ENCODE data around the gene LTBP1.

The LTBP1 gene

GRCh38 chr2:33209976-33210375, 263.2 kb downstream of the LTBP1 start:
- no peaks in the 10 kb centered on the region for H3K36me3 ChIP-seq (ENCODE audit: control insufficient read depth in 1 of 2, insufficient read depth in 2 of 2, low read length in 2 of 2)
- H3K9me3 ChIP-seq (ENCODE audit: control insufficient read depth in 1 of 2, low read length in 2 of 2), result no peaks in the 10 kb centered on the region
- H3K27me3 ChIP-seq (ENCODE audit: low read depth, low read length), result no peaks in the 10 kb centered on the region
- no peak overlapping the region for H3K4me3 ChIP-seq (ENCODE audit: low read depth in 1 of 2, low read length in 2 of 2)
- H3K27ac ChIP-seq (ENCODE audit: low read length), result peak overlapping the region; percentile 61
- peaks cover 10 to 16% of the 10 kb centered on the region in 2 donors for H3K4me1 ChIP-seq (ENCODE audit: control insufficient read depth in 1 of 2, insufficient read depth in 2 of 2, low read length in 2 of 2)

- H3K9me3 ChIP-seq (ENCODE audit: control insufficient read depth in 1 of 2, low read length in 2 of 2), result no peaks in the 10 kb centered on the region
- H3K27ac ChIP-seq (ENCODE audit: low read length), result peak overlapping the region; percentile 61
- no peaks in the 10 kb centered on the region for H3K36me3 ChIP-seq (ENCODE audit: control insufficient read depth in 1 of 2, insufficient read depth in 2 of 2, low read length in 2 of 2)
- no peak overlapping the region for H3K4me3 ChIP-seq (ENCODE audit: low read depth in 1 of 2, low read length in 2 of 2)
- H3K27me3 ChIP-seq (ENCODE audit: low read depth, low read length), result no peaks in the 10 kb centered on the region
- H3K4me1 ChIP-seq (ENCODE audit: control insufficient read depth in 1 of 2, insufficient read depth in 2 of 2, low read length in 2 of 2), result peaks cover 10 to 16% of the 10 kb centered on the region in 2 donors
These were observed 263.9 kb downstream of the LTBP1 start for GRCh38 chr2:33210626-33211025.

GRCh38 chr2:33212151-33212550, 265.4 kb downstream of the LTBP1 start:
- H3K4me1 ChIP-seq (ENCODE audit: control insufficient read depth in 1 of 2, insufficient read depth in 2 of 2, low read length in 2 of 2), result peaks cover 11 to 19% of the 10 kb centered on the region in 2 donors
- no peaks in the 10 kb centered on the region for H3K36me3 ChIP-seq (ENCODE audit: control insufficient read depth in 1 of 2, insufficient read depth in 2 of 2, low read length in 2 of 2)
- no peaks in the 10 kb centered on the region for H3K27me3 ChIP-seq (ENCODE audit: low read depth, low read length)
- H3K9me3 ChIP-seq (ENCODE audit: control insufficient read depth in 1 of 2, low read length in 2 of 2), result no peaks in the 10 kb centered on the region
- H3K27ac ChIP-seq (ENCODE audit: low read length), result peak overlapping the region; percentile 85
- H3K4me3 ChIP-seq (ENCODE audit: low read depth in 1 of 2, low read length in 2 of 2), result no peak overlapping the region

- Histone ChIP-seq H3K27ac (ENCODE audit: low read length) (peak overlapping the region; percentile 25), H3K4me1 (ENCODE audit: control insufficient read depth in 1 of 2, insufficient read depth in 2 of 2, low read length in 2 of 2) (peaks cover 9 to 19% of the 10 kb centered on the region in 2 donors), H3K9me3 (ENCODE audit: control insufficient read depth in 1 of 2, low read length in 2 of 2) (no peaks in the 10 kb centered on the region)
These were observed 266.5 kb downstream of the LTBP1 start for GRCh38 chr2:33213244-33213643.

GRCh38 chr2:33213648-33214047, 266.9 kb downstream of the LTBP1 start:
- Histone ChIP-seq H3K4me1 (ENCODE audit: control insufficient read depth in 1 of 2, insufficient read depth in 2 of 2, low read length in 2 of 2) (peaks cover 9 to 19% of the 10 kb centered on the region in 2 donors), H3K36me3 (ENCODE audit: control insufficient read depth in 1 of 2, insufficient read depth in 2 of 2, low read length in 2 of 2) (no peaks in the 10 kb centered on the region), H3K4me3 (ENCODE audit: low read depth in 1 of 2, low read length in 2 of 2) (no peak overlapping the region), H3K9me3 (ENCODE audit: control insufficient read depth in 1 of 2, low read length in 2 of 2) (no peaks in the 10 kb centered on the region), H3K27me3 (ENCODE audit: low read depth, low read length) (no peaks in the 10 kb centered on the region), H3K27ac (ENCODE audit: low read length) (peak overlapping the region; percentile 25)

More at GRCh38 chr2:33213244-33213643, 266.5 kb downstream of the LTBP1 start:
- no peaks in the 10 kb centered on the region for H3K36me3 ChIP-seq (ENCODE audit: control insufficient read depth in 1 of 2, insufficient read depth in 2 of 2, low read length in 2 of 2)
- no peak overlapping the region for H3K4me3 ChIP-seq (ENCODE audit: low read depth in 1 of 2, low read length in 2 of 2)
- H3K27me3 ChIP-seq (ENCODE audit: low read depth, low read length), result no peaks in the 10 kb centered on the region

GRCh38 chr2:33214436-33214835, 267.7 kb downstream of the LTBP1 start:
- peak overlapping the region; percentile 25 for H3K27ac ChIP-seq (ENCODE audit: low read length)

GRCh38 chr2:33214857-33215256, 268.1 kb downstream of the LTBP1 start:
- H3K4me3 ChIP-seq (ENCODE audit: low read depth in 1 of 2, low read length in 2 of 2), result no peak overlapping the region
- peaks cover 7 to 19% of the 10 kb centered on the region in 2 donors for H3K4me1 ChIP-seq (ENCODE audit: control insufficient read depth in 1 of 2, insufficient read depth in 2 of 2, low read length in 2 of 2)
- H3K36me3 ChIP-seq (ENCODE audit: control insufficient read depth in 1 of 2, insufficient read depth in 2 of 2, low read length in 2 of 2), result no peaks in the 10 kb centered on the region
- no peak overlapping the region for H3K27ac ChIP-seq (ENCODE audit: low read length)
- no peaks in the 10 kb centered on the region for H3K9me3 ChIP-seq (ENCODE audit: control insufficient read depth in 1 of 2, low read length in 2 of 2)
- no peaks in the 10 kb centered on the region for H3K27me3 ChIP-seq (ENCODE audit: low read depth, low read length)

More at GRCh38 chr2:33214436-33214835, 267.7 kb downstream of the LTBP1 start:
- H3K9me3 ChIP-seq (ENCODE audit: control insufficient read depth in 1 of 2, low read length in 2 of 2), result no peaks in the 10 kb centered on the region
- H3K4me1 ChIP-seq (ENCODE audit: control insufficient read depth in 1 of 2, insufficient read depth in 2 of 2, low read length in 2 of 2), result peaks cover 9 to 19% of the 10 kb centered on the region in 2 donors
- no peaks in the 10 kb centered on the region for H3K27me3 ChIP-seq (ENCODE audit: low read depth, low read length)
- no peaks in the 10 kb centered on the region for H3K36me3 ChIP-seq (ENCODE audit: control insufficient read depth in 1 of 2, insufficient read depth in 2 of 2, low read length in 2 of 2)
- no peak overlapping the region for H3K4me3 ChIP-seq (ENCODE audit: low read depth in 1 of 2, low read length in 2 of 2)

GRCh38 chr2:33215299-33215698, 268.5 kb downstream of the LTBP1 start:
- H3K9me3 ChIP-seq (ENCODE audit: control insufficient read depth in 1 of 2, low read length in 2 of 2), result no peaks in the 10 kb centered on the region
- no peaks in the 10 kb centered on the region for H3K36me3 ChIP-seq (ENCODE audit: control insufficient read depth in 1 of 2, insufficient read depth in 2 of 2, low read length in 2 of 2)
- peaks cover 3 to 21% of the 10 kb centered on the region in 2 donors for H3K4me1 ChIP-seq (ENCODE audit: control insufficient read depth in 1 of 2, insufficient read depth in 2 of 2, low read length in 2 of 2)
- H3K4me3 ChIP-seq (ENCODE audit: low read depth in 1 of 2, low read length in 2 of 2), result no peak overlapping the region
- no peaks in the 10 kb centered on the region for H3K27me3 ChIP-seq (ENCODE audit: low read depth, low read length)
- no peak overlapping the region for H3K27ac ChIP-seq (ENCODE audit: low read length)

- Histone ChIP-seq H3K9me3 (ENCODE audit: control insufficient read depth in 1 of 2, low read length in 2 of 2) (no peaks in the 10 kb centered on the region), H3K4me3 (ENCODE audit: low read depth in 1 of 2, low read length in 2 of 2) (no peak overlapping the region), H3K27ac (ENCODE audit: low read length) (peak overlapping the region; percentile 35), H3K36me3 (ENCODE audit: control insufficient read depth in 1 of 2, insufficient read depth in 2 of 2, low read length in 2 of 2) (no peaks in the 10 kb centered on the region), H3K27me3 (ENCODE audit: low read depth, low read length) (no peaks in the 10 kb centered on the region), H3K4me1 (ENCODE audit: control insufficient read depth in 1 of 2, insufficient read depth in 2 of 2, low read length in 2 of 2) (peaks cover 0 to 26% of the 10 kb centered on the region in 2 donors)
These were observed 269.2 kb downstream of the LTBP1 start for GRCh38 chr2:33215983-33216382.

- H3K4me1 ChIP-seq (ENCODE audit: control insufficient read depth in 1 of 2, insufficient read depth in 2 of 2, low read length in 2 of 2), result peaks cover 0 to 19% of the 10 kb centered on the region in 2 donors
- no peaks in the 10 kb centered on the region for H3K27me3 ChIP-seq (ENCODE audit: low read depth, low read length)
- no peaks in the 10 kb centered on the region for H3K36me3 ChIP-seq (ENCODE audit: control insufficient read depth in 1 of 2, insufficient read depth in 2 of 2, low read length in 2 of 2)
- H3K27ac ChIP-seq (ENCODE audit: low read length), result peak overlapping the region; percentile 35
- no peak overlapping the region for H3K4me3 ChIP-seq (ENCODE audit: low read depth in 1 of 2, low read length in 2 of 2)
- no peaks in the 10 kb centered on the region for H3K9me3 ChIP-seq (ENCODE audit: control insufficient read depth in 1 of 2, low read length in 2 of 2)
These were observed 269.9 kb downstream of the LTBP1 start for GRCh38 chr2:33216508-33217182.

- H3K4me3 ChIP-seq (ENCODE audit: low read depth in 1 of 2, low read length in 2 of 2), result no peak overlapping the region
- peaks cover 0 to 17% of the 10 kb centered on the region in 2 donors for H3K4me1 ChIP-seq (ENCODE audit: control insufficient read depth in 1 of 2, insufficient read depth in 2 of 2, low read length in 2 of 2)
- no peaks in the 10 kb centered on the region for H3K27me3 ChIP-seq (ENCODE audit: low read depth, low read length)
- H3K36me3 ChIP-seq (ENCODE audit: control insufficient read depth in 1 of 2, insufficient read depth in 2 of 2, low read length in 2 of 2), result peaks cover 0 to 5% of the 10 kb centered on the region in 2 donors
- no peak overlapping the region for H3K27ac ChIP-seq (ENCODE audit: low read length)
- no peaks in the 10 kb centered on the region for H3K9me3 ChIP-seq (ENCODE audit: control insufficient read depth in 1 of 2, low read length in 2 of 2)
These were observed 270.7 kb downstream of the LTBP1 start for GRCh38 chr2:33217406-33217805.

- H3K9me3 ChIP-seq (ENCODE audit: control insufficient read depth in 1 of 2, low read length in 2 of 2), result no peaks in the 10 kb centered on the region
- H3K27ac ChIP-seq (ENCODE audit: low read length), result no peak overlapping the region
- no peaks in the 10 kb centered on the region for H3K27me3 ChIP-seq (ENCODE audit: low read depth, low read length)
- peaks cover 4 to 6% of the 10 kb centered on the region in 2 donors for H3K36me3 ChIP-seq (ENCODE audit: control insufficient read depth in 1 of 2, insufficient read depth in 2 of 2, low read length in 2 of 2)
- H3K4me3 ChIP-seq (ENCODE audit: low read depth in 1 of 2, low read length in 2 of 2), result no peak overlapping the region
- peaks cover 0 to 16% of the 10 kb centered on the region in 2 donors for H3K4me1 ChIP-seq (ENCODE audit: control insufficient read depth in 1 of 2, insufficient read depth in 2 of 2, low read length in 2 of 2)
These were observed 272.4 kb downstream of the LTBP1 start for GRCh38 chr2:33219114-33219513.
